GM18873 (cell line): ENCODE results near the gene FABP3.

ENCODE experiments used
- ATAC-seq: cut with Tn5 transposase; IDR thresholded peaks from one replicate; pipeline ENCODE4 v1.9.1; 2021; ENCODE audit warnings: mild to moderate bottlenecking, moderate library complexity, moderate number of reproducible peaks; ENCODE audit not compliant: unreplicated experiment, low FRiP score

FABP3 gene

GRCh38 chr1:31373897-31374486 is 1.1 kb upstream of the FABP3 start:
- no peak for ATAC-seq

GRCh38 chr1:31372751-31373055 is 173 bp downstream of the FABP3 start:
- ATAC-seq, result no peak

- no peak for ATAC-seq
Observed at GRCh38 chr1:31372051-31372450, 825 bp downstream of the FABP3 start.

DNA sequence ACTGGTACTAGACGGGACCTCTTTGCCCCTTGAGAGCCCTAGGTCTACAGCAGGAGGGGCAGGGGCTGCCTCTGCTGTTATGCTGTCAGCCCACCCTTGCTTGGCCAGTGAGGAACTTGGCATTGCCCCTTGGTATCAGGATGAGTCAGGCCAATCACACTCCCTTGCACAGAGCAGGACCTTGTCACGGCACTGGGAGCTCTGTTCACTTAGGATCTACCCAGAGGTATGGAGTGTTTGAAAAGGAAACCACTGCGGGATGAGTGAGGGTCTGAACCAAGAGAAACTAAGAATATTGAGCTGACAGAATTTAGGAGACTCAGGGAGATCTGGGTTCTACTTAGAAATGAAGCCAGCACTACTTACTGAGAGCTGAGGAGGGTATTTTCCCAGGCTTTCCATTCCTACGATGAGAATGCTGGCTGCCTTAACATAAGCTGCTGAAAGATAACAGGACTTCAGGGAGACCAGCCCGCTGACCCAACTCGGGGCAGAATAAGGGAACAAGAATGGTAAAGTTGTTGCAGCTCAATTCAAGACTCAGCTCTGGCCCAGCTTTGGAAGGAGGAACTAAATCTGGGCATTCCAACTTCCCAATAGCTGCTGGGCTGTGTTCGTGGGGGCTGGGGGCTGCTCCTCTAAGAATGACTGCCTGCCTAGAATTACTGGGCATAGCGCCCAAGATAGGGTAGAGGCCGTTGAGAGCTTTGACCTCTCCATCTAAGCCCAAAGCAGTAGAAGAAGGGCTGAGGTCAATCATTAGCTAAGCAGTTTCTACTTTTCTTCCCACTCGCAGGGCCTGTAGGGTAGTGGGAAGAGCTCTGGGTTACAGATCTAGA is 1.5 kb downstream of the FABP3 start:
- ATAC-seq, result no peak

DNA sequence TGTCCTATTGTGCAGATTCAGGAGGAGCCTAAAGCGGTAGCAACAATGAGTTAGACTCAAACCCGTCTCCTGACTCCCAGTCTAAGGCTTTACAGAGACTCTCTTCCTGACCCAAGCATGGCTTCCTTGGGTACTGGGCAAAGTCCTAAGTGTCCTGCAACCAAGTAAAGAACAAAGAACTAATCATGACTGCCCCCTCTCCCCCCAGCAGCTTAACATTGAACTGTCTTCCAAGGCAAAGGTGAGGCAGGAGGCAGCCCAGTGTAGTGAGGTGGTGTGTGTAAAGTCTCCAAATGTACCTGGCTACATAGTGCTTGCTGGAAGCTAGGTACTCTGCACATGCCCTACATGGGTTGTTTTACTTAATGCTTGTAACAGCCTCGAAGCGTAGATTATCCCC is 2.3 kb downstream of the FABP3 start:
- no peak for ATAC-seq

- no peak for ATAC-seq
Observed at GRCh38 chr1:31370021-31370420, 2.9 kb downstream of the FABP3 start.

- no peak for ATAC-seq
Observed at GRCh38 chr1:31368611-31369107, 4.2 kb downstream of the FABP3 start.

- no peak for ATAC-seq
Observed at GRCh38 chr1:31366796-31367195, 6.1 kb downstream of the FABP3 start.

DNA sequence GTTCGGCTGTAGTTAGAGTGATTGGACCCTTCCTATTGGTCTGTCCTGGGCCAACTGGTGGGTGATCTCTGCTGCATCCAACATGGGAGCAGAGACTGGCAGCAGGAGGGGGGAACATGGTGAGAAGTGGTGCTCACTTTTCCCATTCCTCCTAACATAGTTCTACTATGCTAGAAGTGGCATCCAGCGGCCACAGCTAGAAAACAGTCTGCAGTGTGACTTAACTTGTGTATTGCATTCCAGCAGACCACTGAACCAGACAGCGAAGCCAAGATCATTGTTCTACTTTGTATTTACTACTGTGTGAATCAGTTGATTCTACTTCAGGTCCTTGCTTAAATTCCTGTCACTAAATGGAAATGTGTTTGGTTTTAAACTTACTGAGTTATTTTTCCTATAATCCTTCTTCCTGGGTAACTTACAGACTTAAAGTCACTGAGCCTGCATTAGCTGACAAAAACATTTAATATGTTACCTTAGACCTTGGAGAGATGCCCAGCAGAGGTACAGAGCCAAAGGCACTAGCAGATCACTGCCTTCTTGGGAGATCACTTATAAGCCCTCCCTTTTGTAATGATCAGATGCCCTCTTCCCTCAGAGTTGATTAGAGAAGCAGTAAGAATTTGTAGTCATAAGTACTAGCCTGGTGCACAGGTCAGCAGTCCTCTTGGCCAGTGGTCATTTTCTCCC is 8.2 kb downstream of the FABP3 start:
- no peak for ATAC-seq

DNA sequence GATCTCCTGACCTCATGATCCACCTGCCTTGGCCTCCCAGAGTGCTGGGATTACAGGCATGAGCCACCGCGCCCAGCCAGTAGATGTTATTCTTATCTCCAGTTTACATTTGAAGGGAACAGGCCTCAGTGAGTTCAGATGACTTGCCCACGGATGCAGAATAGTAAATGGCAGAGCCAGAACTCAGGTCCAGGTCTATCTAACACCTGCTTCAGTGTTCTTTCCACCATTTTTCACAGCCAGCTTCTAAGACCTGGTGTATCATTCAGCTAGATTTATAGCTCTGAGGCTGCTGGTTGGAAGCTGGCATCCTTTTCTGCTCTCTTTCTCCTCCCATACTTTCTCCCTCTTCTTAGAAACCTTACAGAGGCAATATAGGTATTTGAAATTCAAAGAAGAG is 10.8 kb downstream of the FABP3 start:
- no peak for ATAC-seq

GRCh38 chr1:31361607-31362006 is 11.3 kb downstream of the FABP3 start:
- no peak for ATAC-seq

DNA sequence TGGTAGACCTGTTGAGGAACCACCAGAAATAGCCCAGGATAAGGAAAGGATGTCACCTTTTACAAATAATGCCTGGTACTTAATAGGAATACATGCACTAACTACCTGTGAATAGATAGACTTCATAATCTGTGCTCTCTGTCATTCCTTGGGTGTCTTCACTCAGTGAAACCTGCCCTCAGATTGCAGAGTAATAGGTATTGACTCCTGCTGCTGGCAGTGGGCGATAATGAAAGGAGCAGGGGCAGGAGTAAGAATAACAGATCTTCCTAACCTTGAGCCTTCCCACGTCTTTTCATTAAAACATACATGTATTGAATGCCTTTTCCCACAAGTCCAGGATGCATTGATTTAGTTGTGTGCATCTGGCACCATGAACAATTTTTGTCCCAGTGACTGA is 16.4 kb downstream of the FABP3 start:
- ATAC-seq, result no peak

DNA sequence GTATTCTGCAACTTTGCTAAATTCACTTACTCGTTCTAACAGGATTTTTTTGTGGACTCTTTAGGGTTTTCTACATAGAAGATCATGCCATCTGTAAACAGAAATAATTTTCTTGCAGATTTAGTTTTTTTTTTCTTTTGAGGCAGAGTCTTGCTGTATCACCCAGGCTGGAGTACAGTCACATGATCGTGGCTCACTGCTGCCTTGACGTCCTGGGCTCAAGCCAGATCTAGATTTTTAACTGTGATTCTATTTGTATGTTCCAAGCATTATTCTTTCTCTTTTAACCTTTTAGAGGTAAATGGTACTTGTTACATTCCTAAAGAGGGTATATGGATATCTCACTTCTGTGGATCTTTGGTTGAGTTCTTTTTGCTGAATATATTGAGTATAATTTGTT is 18.6 kb downstream of the FABP3 start:
- no peak for ATAC-seq

GRCh38 chr1:31348449-31348848 is 24.4 kb downstream of the FABP3 start:
- no peak for ATAC-seq

- ATAC-seq, result no peak
Observed at GRCh38 chr1:31346785-31347184, 26.1 kb downstream of the FABP3 start.

DNA sequence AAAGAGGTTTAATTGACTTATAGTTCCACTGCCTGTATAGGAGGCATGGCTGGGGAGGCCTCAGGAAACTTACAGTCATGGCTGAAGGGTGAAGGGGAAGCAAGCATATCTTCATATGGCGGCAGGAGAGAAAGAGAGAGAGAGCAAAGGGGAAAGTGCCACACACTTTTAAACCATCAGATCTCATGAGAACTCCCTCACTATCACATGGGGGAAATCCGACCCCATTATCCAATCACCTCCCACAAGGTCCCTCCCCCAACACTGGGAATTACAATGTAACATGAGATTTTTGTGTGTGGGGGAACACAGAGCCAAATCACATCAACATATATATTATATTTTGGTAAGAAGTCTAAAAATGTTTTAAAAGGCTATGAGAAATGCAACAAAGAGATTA is 27.2 kb downstream of the FABP3 start:
- no peak for ATAC-seq

GRCh38 chr1:31344503-31344902 is 28.4 kb downstream of the FABP3 start:
- ATAC-seq, result no peak

DNA sequence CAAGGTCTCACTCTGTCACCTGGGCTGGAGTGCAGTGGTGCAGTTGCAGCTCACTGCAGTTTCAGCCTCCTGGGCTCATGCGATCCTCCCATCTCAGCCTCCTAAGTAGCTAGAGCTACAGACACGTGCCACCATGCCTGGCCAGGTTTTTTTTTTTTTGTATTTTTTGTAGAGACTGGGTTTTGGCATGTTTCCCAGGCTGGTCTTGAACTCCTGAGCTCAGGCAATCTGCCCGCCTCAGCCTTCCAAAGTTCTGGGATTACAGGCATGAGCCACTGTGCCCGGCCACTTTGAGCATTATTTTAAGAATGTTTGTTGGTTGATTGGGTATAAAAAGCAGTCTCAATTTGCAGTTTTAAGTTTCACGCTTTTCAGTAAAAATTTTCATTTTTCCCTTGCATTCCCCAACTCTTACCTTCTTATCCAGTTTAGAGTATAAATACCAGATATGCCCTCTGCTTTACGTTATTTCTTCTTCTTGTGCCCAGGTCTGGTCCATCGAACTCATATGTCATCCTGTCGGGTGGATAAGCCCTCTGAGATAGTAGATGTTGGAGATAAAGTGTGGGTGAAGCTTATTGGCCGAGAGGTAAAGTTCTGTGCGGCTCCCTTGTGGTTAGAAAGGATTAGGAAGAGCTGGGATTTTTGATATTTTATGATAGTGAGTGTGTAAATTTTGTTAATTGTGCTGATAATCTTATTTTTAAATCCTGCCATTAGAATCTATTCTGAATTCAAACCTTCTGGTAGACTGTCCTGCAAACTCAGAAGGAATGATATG is 36.0 kb downstream of the FABP3 start:
- ATAC-seq, result no peak

GRCh38 chr1:31335007-31335406 is 37.9 kb downstream of the FABP3 start:
- ATAC-seq, result no peak

GRCh38 chr1:31327381-31327780 is 45.5 kb downstream of the FABP3 start:
- no peak for ATAC-seq

DNA sequence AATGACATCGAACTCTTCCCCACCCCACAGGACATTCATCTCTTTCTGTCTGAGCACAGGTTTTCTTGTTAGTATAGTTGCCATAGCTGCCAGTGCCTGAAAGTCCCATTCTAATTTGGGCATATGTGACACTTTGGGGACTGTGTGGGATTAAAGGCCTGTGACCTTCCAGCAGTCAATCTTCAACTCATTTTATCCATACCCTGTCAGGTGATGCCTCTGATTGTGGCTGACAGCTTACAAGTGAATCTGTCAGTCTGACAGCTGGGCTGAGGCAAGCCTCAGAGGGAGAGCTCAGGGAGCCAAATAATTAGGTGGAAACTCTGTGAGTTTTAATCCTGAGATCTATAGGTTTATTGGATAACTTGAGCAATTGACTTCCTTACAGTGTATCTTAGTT is 46.4 kb downstream of the FABP3 start:
- no peak for ATAC-seq
